GM23338 (cell line): ENCODE measurements around the gene VAMP2. TPM values are rescaled to one million over a fixed set of nuclear protein-coding genes. Genes with fewer than 3 reads are reported as not detected.

ENCODE experiments used
- ATAC-seq: fragments of 200-7000 bp; cut with Tn5 transposase; 3 replicates; pipeline ENCODE4 v1.9.1; 2020
- DNase-seq: peaks from one replicate; pipeline ENCODE4 v3.0.0-alpha.2; 2015; ENCODE audit warnings: low spot score
- H2AFZ ChIP-seq: fragments of 200-600 bp; sonication (generic); 2 replicates; pipeline ENCODE4 v1.8.0; 2016; ENCODE audit warnings: antibody characterized with exemption, mild to moderate bottlenecking, moderate library complexity
- H3F3A ChIP-seq: fragments of 200-600 bp; sonication (generic); replicated peaks from 2 replicates; pipeline ENCODE4 v1.8.0; 2017; ENCODE audit warnings: antibody characterized with exemption, mixed run types, low read depth
- H3K27ac ChIP-seq: fragments of 200-600 bp; sonication (generic); 2 replicates; pipeline ENCODE4 v1.6.1; 2016; ENCODE audit warnings: low read depth
- H3K27me3 ChIP-seq: fragments of 200-600 bp; sonication (generic); 2 replicates; pipeline ENCODE4 v1.8.0; 2016; ENCODE audit warnings: mild to moderate bottlenecking, mixed run types, moderate library complexity; ENCODE audit not compliant: insufficient read depth
- H3K36me3 ChIP-seq: fragments of 200-600 bp; sonication (generic); 2 replicates; pipeline ENCODE4 v1.8.0; 2016; ENCODE audit warnings: mild to moderate bottlenecking; ENCODE audit not compliant: insufficient read depth
- H3K4me1 ChIP-seq: fragments of 200-600 bp; sonication (generic); 2 replicates; pipeline ENCODE4 v1.8.0; 2016; ENCODE audit warnings: mild to moderate bottlenecking, moderate library complexity; ENCODE audit not compliant: insufficient read depth
- H3K4me2 ChIP-seq: fragments of 200-600 bp; sonication (generic); 2 replicates; pipeline ENCODE4 v1.7.1; 2017; ENCODE audit warnings: mixed run types
- H3K4me3 ChIP-seq: fragments of 200-600 bp; sonication (generic); 2 replicates; pipeline ENCODE4 v1.6.1; 2016; ENCODE audit warnings: mixed run types
- H3K79me2 ChIP-seq: fragments of 200-600 bp; sonication (generic); replicated peaks from 2 replicates; pipeline ENCODE4 v1.8.0; 2017; ENCODE audit warnings: mild to moderate bottlenecking; ENCODE audit not compliant: insufficient read depth
- H3K9me2 ChIP-seq: fragments of 200-600 bp; sonication (generic); 2 replicates; pipeline ENCODE4 v1.8.0; 2017; ENCODE audit not compliant: insufficient read depth
- H4K20me1 ChIP-seq: fragments of 200-600 bp; sonication (generic); replicated peaks from 2 replicates; pipeline ENCODE4 v1.8.0; 2017; ENCODE audit warnings: mild to moderate bottlenecking; ENCODE audit not compliant: insufficient read depth
- H3K27ac Mint-ChIP-seq: 2 replicates; pipeline ENCODE4 v1.8.0; 2020; ENCODE audit warnings: inconsistent platforms, mild to moderate bottlenecking, moderate library complexity, mixed read lengths
- H3K27me3 Mint-ChIP-seq: 3 replicates; pipeline ENCODE4 v1.8.0; 2022; ENCODE audit warnings: low read depth, mild to moderate bottlenecking, moderate library complexity, mixed read lengths, inconsistent platforms; ENCODE audit not compliant: insufficient read depth, poor library complexity
- H3K36me3 Mint-ChIP-seq: 3 replicates; pipeline ENCODE4 v1.8.0; 2021; ENCODE audit warnings: low read depth, mild to moderate bottlenecking, inconsistent platforms, moderate library complexity, mixed read lengths
- H3K4me1 Mint-ChIP-seq: 3 replicates; pipeline ENCODE4 v1.8.0; 2020; ENCODE audit warnings: mild to moderate bottlenecking, inconsistent platforms, mixed read lengths
- H3K4me3 Mint-ChIP-seq: 3 replicates; pipeline ENCODE4 v1.8.0; 2021; ENCODE audit warnings: moderate library complexity, mild to moderate bottlenecking, inconsistent platforms, mixed read lengths
- H3K9me3 Mint-ChIP-seq: 3 replicates; pipeline ENCODE4 v1.8.0; 2020; ENCODE audit warnings: moderate library complexity, mild to moderate bottlenecking, inconsistent platforms, mixed read lengths
- CREB1 ChIP-seq: fragments of 250-450 bp; sonication (Bioruptor Pico); IDR thresholded peaks from 2 replicates; pipeline ENCODE4 v1.5.0; 2020; ENCODE audit warnings: low read depth, mild to moderate bottlenecking, moderate library complexity
- CTCF ChIP-seq, 2 experiments: fragments of 200-600 bp in 1 of 2; sonication (generic) in 1 of 2; conservative IDR thresholded peaks; 2 replicates each; pipeline versions ENCODE4 v1.5.1 to v1.6.1; 2016 to 2017; ENCODE audit warnings: antibody characterized with exemption in 2 of 2, low read depth in 2 of 2, mild to moderate bottlenecking in 2 of 2, moderate library complexity in 1 of 2
- ETS1 ChIP-seq: IDR thresholded peaks from 2 replicates; pipeline ENCODE4 v1.6.1; 2016; ENCODE audit warnings: antibody characterized with exemption
- EZH2 ChIP-seq: fragments of 200-600 bp; sonication (generic); IDR thresholded peaks from one replicate; pipeline ENCODE4 v1.8.0; 2017; ENCODE audit warnings: antibody characterized with exemption, mild to moderate bottlenecking, low read depth; ENCODE audit not compliant: unreplicated experiment
- EZH2phosphoT487 ChIP-seq: fragments of 200-600 bp; sonication (generic); IDR thresholded peaks from one replicate; pipeline ENCODE4 v1.8.1; 2018; ENCODE audit warnings: antibody characterized with exemption; ENCODE audit not compliant: unreplicated experiment
- JUNB ChIP-seq: IDR thresholded peaks from one replicate; pipeline ENCODE4 v1.6.1; 2016; ENCODE audit warnings: antibody characterized with exemption; ENCODE audit not compliant: unreplicated experiment
- NANOG ChIP-seq: IDR thresholded peaks from 2 replicates; pipeline ENCODE4 v1.6.1; 2016; ENCODE audit warnings: antibody characterized with exemption, borderline replicate concordance
- POLR2AphosphoS5 ChIP-seq: IDR thresholded peaks from 2 replicates; pipeline ENCODE4 v1.6.1; 2016; ENCODE audit warnings: antibody characterized with exemption, low read depth
- REST ChIP-seq: IDR thresholded peaks from one replicate; pipeline ENCODE4 v1.6.1; 2018; ENCODE audit warnings: antibody characterized with exemption; ENCODE audit not compliant: unreplicated experiment
- STAT1 ChIP-seq: IDR thresholded peaks from one replicate; pipeline ENCODE4 v1.6.1; 2016; ENCODE audit warnings: antibody characterized with exemption; ENCODE audit not compliant: unreplicated experiment
- ZNF114 ChIP-seq: fragments of 250-450 bp; sonication (Bioruptor Pico); IDR thresholded peaks from 2 replicates; pipeline ENCODE4 v1.5.0; 2020; ENCODE audit warnings: mild to moderate bottlenecking, moderate library complexity
- ZNF331 ChIP-seq: fragments of 250-450 bp; sonication (Bioruptor Pico); IDR thresholded peaks from 2 replicates; pipeline ENCODE4 v1.5.0; 2020; ENCODE audit warnings: low read depth, mild to moderate bottlenecking, moderate library complexity
- ZNF462 ChIP-seq: fragments of 250-450 bp; sonication (Bioruptor Pico); IDR thresholded peaks from 2 replicates; pipeline ENCODE4 v1.5.0; 2020; ENCODE audit warnings: mild to moderate bottlenecking, moderate library complexity
- polyA plus RNA-seq: library from polyadenylated mRNA; unstranded; fragments of >200 nt; fragmentation: Nextera tagmentation; extraction: Ambion mirVana; gene quantifications from 2 replicates; pipeline ENCODE4 v1.2.1, GENCODE V29; 2016
- total RNA-seq: library from RNA; depleted of rRNA; stranded (reverse); fragments of >200 nt; shearing (Covaris generic); gene quantifications from 2 replicates; pipeline ENCODE4 v1.2.3, GENCODE V29; 2014

Gene VAMP2
- total and polyA plus RNA-seq, 2 experiments from 2014 or later, result 6.9 to 32.3 TPM

GRCh38 chr17:8133941-8134340 lies 28.8 kb downstream of the VAMP2 start:
- H3K4me2 ChIP-seq, result peak overlapping the region; percentile 66

More at GRCh38 chr17:8133941-8134340, 28.8 kb downstream of the VAMP2 start:
- H3K27me3 ChIP-seq, result peaks cover 47% of the 10 kb centered on the region
- DNase-seq, result no peak
- no peak overlapping the region for H3K27ac ChIP-seq
- Mint-ChIP-seq H3K27ac (no peak overlapping the region; the same call in 1 of the 2 replicates), H3K4me1 (peaks cover 13% of the 10 kb centered on the region), H3K4me3 (peak overlapping the region; percentile 34; the same call in 2 of the 3 replicates), H3K9me3 (no peaks in the 10 kb centered on the region; the same call in 2 of the 3 replicates), H3K27me3 (peaks cover 25% of the 10 kb centered on the region), H3K36me3 (no peaks in the 10 kb centered on the region)
- H3K79me2 ChIP-seq, result no peaks in the 10 kb centered on the region
- H3K4me3 ChIP-seq, result peak overlapping the region; percentile 35
- peak overlapping the region; percentile 86 for H2AFZ ChIP-seq
- peaks cover 19% of the 10 kb centered on the region for H3F3A ChIP-seq
- H3K9me2 ChIP-seq, result no peaks in the 10 kb centered on the region
- ATAC-seq, result no peak
- TF ChIP-seq CTCF (conservative IDR thresholded peaks at IDR 0.05; ENCODE audit: low read depth in 2 of 2) (no peak), ZNF114 (CRISPR knock-in tag) (no peak), ETS1 (no peak), EZH2phosphoT487 (no peak), CREB1 (CRISPR knock-in tag) (no peak), ZNF462 (CRISPR knock-in tag) (no peak), ZNF331 (CRISPR knock-in tag) (no peak), NANOG (no peak), JUNB (no peak), REST (no peak), EZH2 (no peak), POLR2AphosphoS5 (no peak), STAT1 (no peak)
- H3K4me1 ChIP-seq, result peaks cover 21% of the 10 kb centered on the region
- H4K20me1 ChIP-seq, result no peaks in the 10 kb centered on the region
- H3K36me3 ChIP-seq, result no peaks in the 10 kb centered on the region
